Activated CD8-positive, alpha-beta T cell treated with anti-CD3 and anti-CD28 coated beads for 36 hours (primary cell): Measurements from ENCODE around the gene ATRNL1. TPM values are rescaled to one million over a fixed set of nuclear protein-coding genes. Genes with fewer than 3 reads are reported as not detected.

Experiments
- ATAC-seq: fragments of 200-7000 bp; cut with Tn5 transposase; one replicate; pipeline ENCODE4 v1.10.0; 2021; ENCODE audit warnings: mild to moderate bottlenecking, moderate library complexity
- CTCF ChIA-PET: fragments of 350-600 bp; sonication (Branson Sonifier 250); formaldehyde crosslinking; loops from one replicate; lab custom pipeline; 2021; ENCODE audit warnings: antibody characterized with exemption; lab: Charles Lee
- POLR2A ChIA-PET: fragments of 350-600 bp; sonication (Branson Sonifier 250); formaldehyde crosslinking; loops from one replicate; lab custom pipeline; 2021; ENCODE audit warnings: antibody characterized with exemption; lab: Charles Lee
- DNase-seq: peaks from one replicate; pipeline ENCODE4 v3.0.0-alpha.2; 2020
- H3K27ac Mint-ChIP-seq: one replicate; pipeline ENCODE4 v1.8.0; 2021; ENCODE audit warnings: mild to moderate bottlenecking, mixed read lengths
- H3K27me3 Mint-ChIP-seq: one replicate; pipeline ENCODE4 v1.8.0; 2021; ENCODE audit warnings: mixed read lengths
- H3K36me3 Mint-ChIP-seq: one replicate; pipeline ENCODE4 v1.8.0; 2021; ENCODE audit warnings: low read depth, mixed read lengths
- H3K4me1 Mint-ChIP-seq: one replicate; pipeline ENCODE4 v1.8.0; 2021; ENCODE audit warnings: low read depth, mixed read lengths
- H3K4me3 Mint-ChIP-seq: one replicate; pipeline ENCODE4 v1.8.0; 2021; ENCODE audit warnings: mild to moderate bottlenecking, moderate library complexity, mixed read lengths
- H3K9me3 Mint-ChIP-seq: one replicate; pipeline ENCODE4 v1.8.0; 2021; ENCODE audit warnings: mixed read lengths
- intact Hi-C: fragments of 100-400 bp; cut with micrococcal nuclease; formaldehyde crosslinking; loops from one replicate; pipeline ENCODE4 v1.10.0; 2022
- total RNA-seq, 2 experiments: library from RNA; stranded (reverse); gene quantifications; one replicate each; pipeline ENCODE4 v1.2.3, GENCODE V29; 2021
- TF ChIP-seq, protein P1 (sequence below): fragments of 200-600 bp; IDR thresholded peaks from one replicate; pipeline ENCODE4 v1.8.0; 2022; ENCODE audit warnings: antibody characterized with exemption, mild to moderate bottlenecking

Gene ATRNL1
- total RNA-seq, 2 experiments from 2014 or later = not detected

DNA sequence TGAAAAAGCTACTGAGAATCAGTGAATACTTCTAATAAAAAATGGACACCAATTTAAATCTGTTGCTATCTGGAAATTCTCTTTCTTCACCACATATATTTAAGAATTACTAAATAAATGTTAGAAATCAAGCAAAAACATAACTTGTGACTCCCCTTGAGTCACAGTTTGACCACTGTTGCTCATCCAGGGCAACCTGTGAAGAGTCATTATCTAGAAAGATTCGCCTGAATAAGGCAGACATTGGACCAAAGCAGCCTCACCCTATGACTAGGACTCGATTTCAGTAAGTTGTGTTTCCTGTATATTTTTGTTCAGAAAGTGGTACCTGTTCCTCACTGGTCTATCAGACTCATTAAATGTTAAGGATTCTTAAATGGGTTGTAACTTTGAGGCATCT lies 572.4 kb downstream of the ATRNL1 start:
- POLR2A ChIA-PET = no interaction called here

DNA sequence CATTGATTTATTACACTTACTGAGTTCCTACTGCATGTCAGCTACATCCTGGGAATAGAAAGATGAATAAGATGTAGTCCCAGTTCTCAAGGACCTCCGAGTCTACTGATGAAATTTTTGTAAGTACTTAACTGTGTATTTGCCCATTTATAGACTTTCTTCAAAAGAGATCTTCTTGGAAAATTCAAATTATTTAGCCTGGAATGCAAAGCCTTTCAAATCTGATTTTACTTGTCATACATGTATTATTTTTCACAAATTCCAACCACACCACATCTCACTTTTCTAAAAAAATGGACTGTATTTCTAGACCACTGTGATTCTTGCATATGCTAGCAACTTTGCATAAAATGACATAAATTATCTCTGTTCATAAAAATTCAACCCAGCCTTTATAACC lies 581.3 kb downstream of the ATRNL1 start:
- Mint-ChIP-seq H3K36me3 (no peaks in the 10 kb centered on the region), H3K4me3 (no peak overlapping the region), H3K27ac (no peak overlapping the region), H3K9me3 (peaks cover 6% of the 10 kb centered on the region), H3K27me3 (no peaks in the 10 kb centered on the region), H3K4me1 (no peaks in the 10 kb centered on the region)
- TF ChIP-seq, protein P1, sequence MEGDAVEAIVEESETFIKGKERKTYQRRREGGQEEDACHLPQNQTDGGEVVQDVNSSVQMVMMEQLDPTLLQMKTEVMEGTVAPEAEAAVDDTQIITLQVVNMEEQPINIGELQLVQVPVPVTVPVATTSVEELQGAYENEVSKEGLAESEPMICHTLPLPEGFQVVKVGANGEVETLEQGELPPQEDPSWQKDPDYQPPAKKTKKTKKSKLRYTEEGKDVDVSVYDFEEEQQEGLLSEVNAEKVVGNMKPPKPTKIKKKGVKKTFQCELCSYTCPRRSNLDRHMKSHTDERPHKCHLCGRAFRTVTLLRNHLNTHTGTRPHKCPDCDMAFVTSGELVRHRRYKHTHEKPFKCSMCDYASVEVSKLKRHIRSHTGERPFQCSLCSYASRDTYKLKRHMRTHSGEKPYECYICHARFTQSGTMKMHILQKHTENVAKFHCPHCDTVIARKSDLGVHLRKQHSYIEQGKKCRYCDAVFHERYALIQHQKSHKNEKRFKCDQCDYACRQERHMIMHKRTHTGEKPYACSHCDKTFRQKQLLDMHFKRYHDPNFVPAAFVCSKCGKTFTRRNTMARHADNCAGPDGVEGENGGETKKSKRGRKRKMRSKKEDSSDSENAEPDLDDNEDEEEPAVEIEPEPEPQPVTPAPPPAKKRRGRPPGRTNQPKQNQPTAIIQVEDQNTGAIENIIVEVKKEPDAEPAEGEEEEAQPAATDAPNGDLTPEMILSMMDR = no peak
- POLR2A ChIA-PET = no interaction called here
- DNase-seq = no peak
- CTCF ChIA-PET = no interaction called here
- ATAC-seq = no peak
- intact Hi-C loops = no loop called here

More for the DNA sequence above, 572.4 kb downstream of the ATRNL1 start:
- no peaks in the 10 kb centered on the region for H3K4me1 Mint-ChIP-seq
- H3K27me3 Mint-ChIP-seq = no peaks in the 10 kb centered on the region
- no peak overlapping the region for H3K27ac Mint-ChIP-seq
- TF ChIP-seq, protein P1 = no peak
- no peak overlapping the region for H3K4me3 Mint-ChIP-seq
- H3K9me3 Mint-ChIP-seq = no peaks in the 10 kb centered on the region
- DNase-seq (no peak), ATAC-seq (no peak)
- H3K36me3 Mint-ChIP-seq = no peaks in the 10 kb centered on the region
- CTCF ChIA-PET = no interaction called here
- intact Hi-C loops = no loop called here

- no peaks in the 10 kb centered on the region for H3K4me1 Mint-ChIP-seq
- TF ChIP-seq, protein P1 = no peak
- intact Hi-C loops = no loop called here
- H3K27ac Mint-ChIP-seq = no peak overlapping the region
- ATAC-seq (no peak), DNase-seq (no peak)
- H3K9me3 Mint-ChIP-seq = no peaks in the 10 kb centered on the region
- ChIA-PET POLR2A (no interaction called here), CTCF (no interaction called here)
- no peaks in the 10 kb centered on the region for H3K36me3 Mint-ChIP-seq
- H3K4me3 Mint-ChIP-seq = no peak overlapping the region
- H3K27me3 Mint-ChIP-seq = no peaks in the 10 kb centered on the region
Measured at GRCh38 chr10:115696747-115697146, 603.6 kb downstream of the ATRNL1 start.

- H3K36me3 Mint-ChIP-seq = no peaks in the 10 kb centered on the region
- no peak overlapping the region for H3K27ac Mint-ChIP-seq
- no peak overlapping the region for H3K4me3 Mint-ChIP-seq
- TF ChIP-seq, protein P1 = no peak
- no peak for ATAC-seq
- no peaks in the 10 kb centered on the region for H3K27me3 Mint-ChIP-seq
- no peak for DNase-seq
- ChIA-PET POLR2A (no interaction called here), CTCF (no interaction called here)
- H3K9me3 Mint-ChIP-seq = no peaks in the 10 kb centered on the region
- intact Hi-C loops = loop anchor here (5.0 kb wide), 1 partner anchor 581 kb away; no protein-coding TSS in a partner anchor
- no peaks in the 10 kb centered on the region for H3K4me1 Mint-ChIP-seq
Measured at GRCh38 chr10:115706026-115706425, 612.9 kb downstream of the ATRNL1 start.

DNA sequence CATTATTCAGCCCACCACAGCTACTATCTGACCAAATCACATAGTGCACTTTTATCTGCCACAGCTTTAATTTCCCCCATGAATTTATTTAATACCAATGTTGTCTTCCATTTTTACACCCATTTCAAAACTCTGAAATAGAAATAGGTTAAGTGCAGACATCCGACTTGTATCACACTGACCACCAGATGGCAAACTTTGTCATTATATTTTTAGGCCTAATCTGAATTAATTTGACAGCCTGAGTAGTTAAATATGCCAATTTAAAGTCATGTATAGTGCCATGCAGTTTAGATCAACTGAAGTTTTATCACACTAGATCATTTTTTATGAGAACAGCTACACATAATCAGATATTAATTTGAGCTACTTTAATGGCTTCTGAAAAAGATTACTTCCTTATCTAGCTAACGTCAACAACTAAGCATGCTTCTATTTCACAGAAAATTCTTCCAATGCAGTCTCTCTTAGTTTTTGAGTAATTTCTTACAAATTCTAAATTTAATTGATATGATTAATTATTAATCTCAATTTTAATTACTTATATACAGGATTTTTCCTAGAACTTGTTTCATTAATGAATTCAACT lies 613.4 kb downstream of the ATRNL1 start:
- intact Hi-C loops = loop anchor here (5.0 kb wide), 1 partner anchor 581 kb away; no protein-coding TSS in a partner anchor
- H3K36me3 Mint-ChIP-seq = no peaks in the 10 kb centered on the region
- H3K4me3 Mint-ChIP-seq = no peak overlapping the region
- H3K27me3 Mint-ChIP-seq = no peaks in the 10 kb centered on the region
- no peak overlapping the region for H3K27ac Mint-ChIP-seq
- CTCF ChIA-PET = interaction anchor here (0.6 kb wide), 1 partner anchor 582 kb away, joined by 4 read pairs; no protein-coding TSS in a partner anchor
- ATAC-seq = no peak
- no peaks in the 10 kb centered on the region for H3K4me1 Mint-ChIP-seq
- H3K9me3 Mint-ChIP-seq = no peaks in the 10 kb centered on the region
- POLR2A ChIA-PET = no interaction called here
- TF ChIP-seq, protein P1 = peak; percentile 35
- peak; percentile 1 for DNase-seq
